HG03095 (cell line): ENCODE results near the gene MAMSTR.

Experiments used
- ATAC-seq: cut with Tn5 transposase; IDR thresholded peaks from one replicate; pipeline ENCODE4 v1.9.1; 2021; ENCODE audit warnings: moderate library complexity; ENCODE audit not compliant: unreplicated experiment

Gene MAMSTR

DNA sequence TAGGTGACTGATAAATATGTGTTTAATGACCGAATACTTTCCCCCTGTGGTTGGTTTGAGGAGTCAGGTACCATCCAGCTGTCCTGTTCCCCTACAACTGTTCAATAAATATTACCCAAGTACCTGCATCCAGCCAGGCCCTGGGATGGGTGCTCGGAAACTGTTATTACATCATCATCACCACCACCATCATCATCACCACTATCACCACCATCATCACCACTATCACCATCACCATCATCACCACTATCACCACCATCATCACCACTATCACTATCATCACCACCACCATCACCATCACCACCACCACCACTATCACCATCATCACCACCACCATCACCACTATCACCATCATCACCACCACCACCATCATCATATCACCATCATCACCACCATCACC lies 50.8 kb downstream of the MAMSTR start:
- no peak for ATAC-seq

DNA sequence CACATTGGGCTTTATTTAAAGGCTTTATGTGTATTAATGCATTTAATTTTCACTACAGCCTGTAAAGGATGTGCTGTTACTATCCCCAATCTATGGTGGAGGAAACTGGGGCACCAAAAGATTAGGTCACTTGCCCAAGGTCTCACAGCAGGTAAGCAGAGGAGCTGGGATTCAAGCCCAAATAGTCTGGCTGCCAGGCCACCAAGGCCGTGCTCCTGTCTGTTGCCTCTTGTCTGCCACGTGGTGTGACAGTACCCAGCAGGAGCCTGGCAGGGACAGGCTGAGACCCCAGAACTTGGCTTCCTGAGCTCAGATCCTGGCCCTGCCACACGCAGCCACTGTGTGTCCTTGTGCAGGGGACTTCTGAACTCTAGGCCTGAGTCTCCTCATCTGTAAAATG lies 51.2 kb downstream of the MAMSTR start:
- no peak for ATAC-seq

DNA sequence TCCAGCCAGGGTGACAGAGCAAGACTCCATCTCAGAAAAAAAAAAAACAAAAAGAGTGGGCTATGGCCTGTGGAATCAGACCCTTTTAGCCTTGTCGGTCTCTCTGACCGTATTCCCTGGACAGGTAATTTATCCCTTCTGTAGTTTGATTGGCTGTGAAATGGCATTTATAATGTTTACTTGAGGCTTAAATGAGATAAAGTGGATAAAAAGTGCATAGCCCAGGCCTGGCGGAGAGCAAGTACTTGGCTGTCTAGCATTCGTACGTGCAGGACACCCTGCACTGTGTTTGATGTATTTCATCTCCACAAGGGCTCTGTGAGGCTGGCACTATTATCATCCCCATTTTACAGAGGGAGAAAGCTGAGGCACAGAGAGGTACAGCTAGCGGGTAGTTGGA lies 53.7 kb downstream of the MAMSTR start:
- no peak for ATAC-seq

DNA sequence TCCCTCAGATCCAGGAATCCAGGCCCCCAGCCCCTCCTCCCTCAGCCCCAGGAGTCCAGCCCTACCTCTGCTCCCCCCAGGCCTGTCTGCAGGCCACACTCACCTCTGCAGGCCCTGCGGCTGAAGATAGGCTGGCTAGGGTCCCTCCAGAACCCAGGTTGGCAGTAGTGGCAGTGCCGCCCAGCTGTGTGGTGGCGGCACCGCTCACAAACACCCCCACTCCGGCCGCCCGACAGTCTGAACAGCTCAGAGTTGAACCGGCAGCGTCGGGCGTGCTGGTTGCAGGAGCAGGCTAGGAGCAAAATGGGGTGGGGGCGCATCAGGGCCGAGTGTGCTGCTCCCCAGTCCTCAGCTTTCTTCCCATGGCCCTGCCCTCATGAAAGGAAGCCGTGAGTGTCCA lies 55.0 kb downstream of the MAMSTR start:
- ATAC-seq: no peak

DNA sequence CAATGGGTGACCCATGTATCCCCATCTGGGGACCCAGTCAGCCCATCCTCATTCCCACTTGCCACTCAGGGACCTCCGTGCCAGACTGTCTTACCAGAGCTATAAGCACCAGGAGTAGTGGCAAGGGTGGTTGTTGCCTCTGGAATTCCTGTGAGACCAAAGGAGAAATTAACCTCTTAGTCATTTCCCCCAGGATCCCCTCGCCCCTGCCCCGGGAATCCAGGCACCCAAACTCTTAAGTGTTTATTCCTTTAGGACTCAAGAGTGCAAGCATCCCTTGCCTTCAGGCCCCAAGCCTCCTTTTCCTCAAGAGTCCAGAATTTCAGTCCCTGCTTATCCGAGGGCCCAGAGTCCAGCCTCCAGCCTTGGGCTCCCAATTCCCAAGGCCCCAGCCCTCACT lies 55.9 kb downstream of the MAMSTR start:
- ATAC-seq: no peak
